ENCODE results near the gene CFAP210.
"Not testable (repeated sequence)": the region's sequence is repeated elsewhere in the genome, so short reads cannot be mapped to it uniquely, and the experiment has no call there.

Gene CFAP210

GRCh38 chr2:169636440-169637097, 57.6 kb downstream of the CFAP210 start:
- no peak for DNase-seq (ENCODE audit: low read depth in 1 of 2, low spot score in 1 of 2)

GRCh38 chr2:169625781-169626180, 68.4 kb downstream of the CFAP210 start:
- no peak for DNase-seq (ENCODE audit: low read depth in 1 of 2, low spot score in 1 of 2)

GRCh38 chr2:169623235-169623634, 71.0 kb downstream of the CFAP210 start:
- DNase-seq (ENCODE audit: low read depth in 1 of 2, low spot score in 1 of 2): no peak

GRCh38 chr2:169620509-169620908, 73.7 kb downstream of the CFAP210 start:
- DNase-seq (ENCODE audit: low read depth in 1 of 2, low spot score in 1 of 2): no peak

GRCh38 chr2:169619946-169620345, 74.3 kb downstream of the CFAP210 start:
- no peak for DNase-seq (ENCODE audit: low read depth in 1 of 2, low spot score in 1 of 2)

GRCh38 chr2:169615982-169616381, 78.2 kb downstream of the CFAP210 start:
- DNase-seq (ENCODE audit: low read depth in 1 of 2, low spot score in 1 of 2): not testable (repeated sequence)

- no peak for DNase-seq (ENCODE audit: low read depth in 1 of 2, low spot score in 1 of 2)
Measured at GRCh38 chr2:169613876-169614275, 80.3 kb downstream of the CFAP210 start.

- DNase-seq (ENCODE audit: low read depth in 1 of 2, low spot score in 1 of 2): no peak
Measured at GRCh38 chr2:169609264-169609663, 84.9 kb downstream of the CFAP210 start.

GRCh38 chr2:169599568-169599967, 94.6 kb downstream of the CFAP210 start:
- DNase-seq (ENCODE audit: low read depth in 1 of 2, low spot score in 1 of 2): no peak

- DNase-seq (ENCODE audit: low read depth in 1 of 2, low spot score in 1 of 2): no peak
Measured at GRCh38 chr2:169598982-169599381, 95.2 kb downstream of the CFAP210 start.

- DNase-seq (ENCODE audit: low read depth in 1 of 2, low spot score in 1 of 2): not testable (repeated sequence)
Measured at GRCh38 chr2:169596546-169596945, 97.7 kb downstream of the CFAP210 start.
